HEK293T (cell line): ENCODE measurements around the gene CA11.

Experiments used
- CTCF ChIA-PET: fragments of 350-600 bp; formaldehyde crosslinking; extraction: SDS; loops from one replicate; lab custom pipeline; 2021; ENCODE audit warnings: antibody characterized with exemption, inconsistent platforms; lab: Yijun Ruan, JAX
- POLR2A ChIA-PET: fragments of 350-600 bp; formaldehyde crosslinking; extraction: SDS; loops from one replicate; lab custom pipeline; 2020; ENCODE audit warnings: antibody characterized with exemption, inconsistent platforms; lab: Yijun Ruan, JAX
- DNase-seq: peaks from one replicate; pipeline ENCODE4 v3.0.0; 2012; ENCODE audit warnings: mixed read lengths; ENCODE audit errors: extremely low spot score
- ARNT ChIP-seq: fragments of 450-650 bp; IDR thresholded peaks from 2 replicates; pipeline ENCODE4 v1.6.1; 2017; ENCODE audit warnings: mild to moderate bottlenecking
- BHLHE40 ChIP-seq: fragments of 450-650 bp; IDR thresholded peaks from 2 replicates; pipeline ENCODE4 v1.6.1; 2016; ENCODE audit warnings: mild to moderate bottlenecking, moderate library complexity, borderline replicate concordance
- CTBP1 ChIP-seq: fragments of 450-650 bp; IDR thresholded peaks from 2 replicates; pipeline ENCODE4 v1.6.1; 2016; ENCODE audit warnings: borderline replicate concordance
- ELF4 ChIP-seq: fragments of 450-650 bp; IDR thresholded peaks from 2 replicates; pipeline ENCODE4 v1.6.1; 2017; ENCODE audit warnings: antibody characterized with exemption
- FOXA1 ChIP-seq: fragments of 450-650 bp; IDR thresholded peaks from 2 replicates; pipeline ENCODE4 v1.6.1; 2016; ENCODE audit warnings: mild to moderate bottlenecking
- FOXK2 ChIP-seq: fragments of 450-650 bp; IDR thresholded peaks from 2 replicates; pipeline ENCODE4 v1.6.1; 2016; ENCODE audit warnings: mild to moderate bottlenecking
- FOXM1 ChIP-seq: fragments of 450-650 bp; IDR thresholded peaks from 2 replicates; pipeline ENCODE4 v1.6.1; 2017; ENCODE audit warnings: mild to moderate bottlenecking, borderline replicate concordance
- HDGF ChIP-seq: fragments of 450-650 bp; IDR thresholded peaks from 2 replicates; pipeline ENCODE4 v1.6.1; 2017; ENCODE audit warnings: antibody characterized with exemption, borderline replicate concordance
- L3MBTL2 ChIP-seq: fragments of 450-650 bp; conservative IDR thresholded peaks from 2 replicates; pipeline ENCODE4 v1.6.1; 2016; ENCODE audit warnings: mild to moderate bottlenecking
- LEF1 ChIP-seq: fragments of 450-650 bp; IDR thresholded peaks from 2 replicates; pipeline ENCODE4 v1.6.1; 2017; ENCODE audit warnings: mild to moderate bottlenecking, borderline replicate concordance
- NFRKB ChIP-seq: fragments of 450-650 bp; IDR thresholded peaks from 2 replicates; pipeline ENCODE4 v1.6.1; 2016; ENCODE audit warnings: mild to moderate bottlenecking, moderate library complexity
- SP1 ChIP-seq: fragments of 450-650 bp; IDR thresholded peaks from 2 replicates; pipeline ENCODE4 v1.6.1; 2017
- SUZ12 ChIP-seq: fragments of 450-650 bp; IDR thresholded peaks from 2 replicates; pipeline ENCODE4 v1.6.1; 2016; ENCODE audit warnings: mild to moderate bottlenecking
- TARDBP ChIP-seq: fragments of 450-650 bp; IDR thresholded peaks from 2 replicates; pipeline ENCODE4 v1.6.1; 2016
- ZNF384 ChIP-seq: fragments of 450-650 bp; IDR thresholded peaks from 2 replicates; pipeline ENCODE4 v1.6.1; 2016
- TF ChIP-seq, protein P1 (sequence below): fragments of 450-650 bp; IDR thresholded peaks from 2 replicates; pipeline ENCODE4 v1.6.1; 2016

CA11 gene

DNA sequence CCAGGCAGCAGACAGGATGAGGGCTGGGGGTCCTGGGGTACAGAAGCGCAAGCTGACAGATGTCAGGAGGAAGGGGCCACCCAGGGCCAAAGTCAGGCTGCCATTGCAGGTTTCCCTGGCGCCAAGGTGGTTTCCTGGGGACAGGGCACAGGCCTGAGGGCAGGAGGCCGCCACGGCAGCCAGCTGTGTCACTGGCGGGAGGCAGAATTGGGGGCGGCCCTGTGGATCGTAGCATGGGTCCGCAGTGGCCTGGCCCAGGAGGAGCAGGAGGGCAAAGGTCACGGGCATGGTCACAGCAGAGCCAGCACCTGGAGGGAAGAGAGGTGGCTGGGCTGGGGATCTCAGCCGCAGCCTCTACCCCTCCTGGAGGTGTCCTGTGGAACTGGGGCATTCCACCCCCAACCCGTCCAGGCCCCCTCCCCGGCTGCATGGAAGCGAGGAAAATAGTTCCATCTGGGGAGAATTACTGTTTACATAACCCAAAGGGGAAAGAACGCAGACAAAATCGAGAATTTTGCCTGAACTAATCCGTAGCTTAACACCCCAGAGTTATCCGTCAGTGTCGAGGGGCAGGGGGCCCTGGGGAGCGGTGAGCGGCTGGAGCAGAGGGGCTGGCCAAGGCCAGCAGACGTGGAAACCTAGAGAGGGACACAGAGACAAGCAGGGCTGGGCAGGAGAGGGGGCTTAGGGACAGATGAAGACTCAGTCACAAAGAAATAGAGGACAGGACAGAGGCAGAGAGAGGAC, 24.9 kb upstream of the CA11 start:
- DNase-seq: no peak
- ChIA-PET CTCF (interaction anchor here (0.6 kb wide), 1 partner anchor 113 kb away, joined by 3 read pairs; no protein-coding TSS in a partner anchor), POLR2A (no interaction called here)
- no peak for TF ChIP-seq L3MBTL2
- no peak for TF ChIP-seq TARDBP
- TF ChIP-seq SUZ12: no peak
- no peak for TF ChIP-seq BHLHE40
- TF ChIP-seq HDGF: no peak
- TF ChIP-seq LEF1: no peak
- no peak for TF ChIP-seq NFRKB
- TF ChIP-seq SP1: no peak
- TF ChIP-seq ZNF384: no peak
- no peak for TF ChIP-seq FOXA1
- TF ChIP-seq, protein P1, sequence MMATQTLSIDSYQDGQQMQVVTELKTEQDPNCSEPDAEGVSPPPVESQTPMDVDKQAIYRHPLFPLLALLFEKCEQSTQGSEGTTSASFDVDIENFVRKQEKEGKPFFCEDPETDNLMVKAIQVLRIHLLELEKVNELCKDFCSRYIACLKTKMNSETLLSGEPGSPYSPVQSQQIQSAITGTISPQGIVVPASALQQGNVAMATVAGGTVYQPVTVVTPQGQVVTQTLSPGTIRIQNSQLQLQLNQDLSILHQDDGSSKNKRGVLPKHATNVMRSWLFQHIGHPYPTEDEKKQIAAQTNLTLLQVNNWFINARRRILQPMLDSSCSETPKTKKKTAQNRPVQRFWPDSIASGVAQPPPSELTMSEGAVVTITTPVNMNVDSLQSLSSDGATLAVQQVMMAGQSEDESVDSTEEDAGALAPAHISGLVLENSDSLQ: no peak
- TF ChIP-seq FOXM1: no peak

DNA sequence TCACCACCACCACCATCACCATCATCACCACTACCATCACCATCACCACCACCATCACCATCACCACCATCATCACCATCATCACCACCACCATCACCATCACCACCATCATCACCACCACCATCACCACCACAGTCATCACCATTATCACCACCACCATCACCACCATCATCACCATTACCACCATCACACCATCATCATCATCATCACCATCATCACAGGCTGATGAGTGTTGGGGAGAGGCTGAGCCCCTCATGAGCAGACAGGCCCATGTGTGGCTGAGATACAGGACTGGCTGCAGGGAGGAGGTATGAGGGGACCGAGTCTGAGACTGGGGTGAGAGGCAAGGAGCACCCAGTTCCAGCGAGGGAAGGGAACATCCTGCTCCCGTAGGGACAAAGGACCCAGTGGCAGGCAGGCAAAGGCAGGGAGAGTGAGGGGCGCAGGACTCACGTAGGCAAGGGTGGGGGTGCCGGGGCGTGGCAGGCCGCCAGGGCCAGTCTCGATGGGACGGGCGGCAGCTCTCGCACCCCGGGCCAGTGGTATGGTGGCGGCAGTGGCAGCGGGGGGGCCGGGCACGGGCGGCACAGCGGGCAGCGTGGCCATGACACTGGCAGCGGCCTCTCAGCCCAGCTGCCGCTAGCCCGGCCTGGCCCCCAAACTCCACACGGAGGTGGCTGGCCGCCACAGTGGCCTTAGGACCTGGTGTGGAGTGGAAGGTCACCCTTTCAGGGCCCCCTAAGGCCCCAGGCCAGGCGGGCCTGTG, 24.1 kb upstream of the CA11 start:
- ChIA-PET CTCF (no interaction called here), POLR2A (no interaction called here)
- DNase-seq: no peak
- no peak for TF ChIP-seq SP1
- no peak for TF ChIP-seq HDGF
- TF ChIP-seq, protein P1: no peak
- no peak for TF ChIP-seq FOXK2

DNA sequence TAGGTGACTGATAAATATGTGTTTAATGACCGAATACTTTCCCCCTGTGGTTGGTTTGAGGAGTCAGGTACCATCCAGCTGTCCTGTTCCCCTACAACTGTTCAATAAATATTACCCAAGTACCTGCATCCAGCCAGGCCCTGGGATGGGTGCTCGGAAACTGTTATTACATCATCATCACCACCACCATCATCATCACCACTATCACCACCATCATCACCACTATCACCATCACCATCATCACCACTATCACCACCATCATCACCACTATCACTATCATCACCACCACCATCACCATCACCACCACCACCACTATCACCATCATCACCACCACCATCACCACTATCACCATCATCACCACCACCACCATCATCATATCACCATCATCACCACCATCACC, 22.8 kb upstream of the CA11 start:
- ChIA-PET CTCF (no interaction called here), POLR2A (no interaction called here)
- TF ChIP-seq LEF1: no peak
- TF ChIP-seq FOXM1: no peak
- no peak for TF ChIP-seq TARDBP
- TF ChIP-seq FOXA1: no peak
- TF ChIP-seq FOXK2: no peak
- TF ChIP-seq, protein P1: no peak
- no peak for TF ChIP-seq SP1
- no peak for TF ChIP-seq NFRKB
- TF ChIP-seq ZNF384: no peak
- no peak for TF ChIP-seq ELF4
- no peak for DNase-seq

DNA sequence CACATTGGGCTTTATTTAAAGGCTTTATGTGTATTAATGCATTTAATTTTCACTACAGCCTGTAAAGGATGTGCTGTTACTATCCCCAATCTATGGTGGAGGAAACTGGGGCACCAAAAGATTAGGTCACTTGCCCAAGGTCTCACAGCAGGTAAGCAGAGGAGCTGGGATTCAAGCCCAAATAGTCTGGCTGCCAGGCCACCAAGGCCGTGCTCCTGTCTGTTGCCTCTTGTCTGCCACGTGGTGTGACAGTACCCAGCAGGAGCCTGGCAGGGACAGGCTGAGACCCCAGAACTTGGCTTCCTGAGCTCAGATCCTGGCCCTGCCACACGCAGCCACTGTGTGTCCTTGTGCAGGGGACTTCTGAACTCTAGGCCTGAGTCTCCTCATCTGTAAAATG, 22.3 kb upstream of the CA11 start:
- POLR2A ChIA-PET: no interaction called here
- DNase-seq: no peak
- CTCF ChIA-PET: no interaction called here
- no peak for TF ChIP-seq SUZ12
- no peak for TF ChIP-seq SP1
- TF ChIP-seq ARNT: no peak
- no peak for TF ChIP-seq ELF4
- TF ChIP-seq, protein P1: no peak
- no peak for TF ChIP-seq HDGF
- no peak for TF ChIP-seq L3MBTL2
- TF ChIP-seq FOXA1: no peak
- no peak for TF ChIP-seq FOXK2
- TF ChIP-seq CTBP1: no peak
- TF ChIP-seq BHLHE40: no peak
- no peak for TF ChIP-seq TARDBP
- TF ChIP-seq FOXM1: no peak
- no peak for TF ChIP-seq ZNF384
- TF ChIP-seq NFRKB: no peak
- no peak for TF ChIP-seq LEF1

DNA sequence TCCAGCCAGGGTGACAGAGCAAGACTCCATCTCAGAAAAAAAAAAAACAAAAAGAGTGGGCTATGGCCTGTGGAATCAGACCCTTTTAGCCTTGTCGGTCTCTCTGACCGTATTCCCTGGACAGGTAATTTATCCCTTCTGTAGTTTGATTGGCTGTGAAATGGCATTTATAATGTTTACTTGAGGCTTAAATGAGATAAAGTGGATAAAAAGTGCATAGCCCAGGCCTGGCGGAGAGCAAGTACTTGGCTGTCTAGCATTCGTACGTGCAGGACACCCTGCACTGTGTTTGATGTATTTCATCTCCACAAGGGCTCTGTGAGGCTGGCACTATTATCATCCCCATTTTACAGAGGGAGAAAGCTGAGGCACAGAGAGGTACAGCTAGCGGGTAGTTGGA, 19.8 kb upstream of the CA11 start:
- TF ChIP-seq NFRKB (no peak), L3MBTL2 (no peak), BHLHE40 (no peak), ELF4 (no peak), CTBP1 (no peak), TARDBP (no peak), LEF1 (no peak), FOXA1 (no peak), FOXM1 (no peak), ARNT (no peak), HDGF (no peak), SUZ12 (no peak)
- TF ChIP-seq, protein P1: no peak
- CTCF ChIA-PET: no interaction called here
- POLR2A ChIA-PET: interaction anchor here (0.9 kb wide), 1 partner anchor 20 kb away, joined by 4 read pairs; the partner anchor contains the start of gene CA11
- DNase-seq: no peak
